Thymus (tissue), 11 donors: ENCODE measurements around the gene DDIT3. TPM values are rescaled to one million over a fixed set of nuclear protein-coding genes. Genes with fewer than 3 reads are reported as not detected.

Experiments used
- DNase-seq, 9 donors: peaks; one replicate each; pipeline ENCODE4 v3.0.0-alpha.2; 2013; ENCODE audit warnings: low spot score in 9 of 9, low read depth in 6 of 9, missing footprints in 1 of 9
- H3K27ac ChIP-seq, 2 donors: one replicate each; pipeline ENCODE4 v1.5.1; 2013; ENCODE audit warnings: control low read depth in 1 of 2, low read depth in 1 of 2, low read length in 1 of 2, mild to moderate bottlenecking in 1 of 2, moderate library complexity in 1 of 2
- H3K27me3 ChIP-seq, 2 donors: one replicate each; pipeline ENCODE4 v1.5.1; 2013; ENCODE audit warnings: low read length in 1 of 2; ENCODE audit not compliant: control insufficient read depth in 2 of 2, insufficient read depth in 1 of 2
- H3K36me3 ChIP-seq, 2 donors: one replicate each; pipeline ENCODE4 v1.5.1; 2013; ENCODE audit warnings: low read length in 1 of 2, mild to moderate bottlenecking in 1 of 2, moderate library complexity in 1 of 2; ENCODE audit not compliant: control insufficient read depth in 2 of 2, insufficient read depth in 2 of 2
- H3K4me1 ChIP-seq, 2 donors: one replicate each; pipeline ENCODE4 v1.5.1; 2013; ENCODE audit warnings: low read length in 2 of 2; ENCODE audit not compliant: control insufficient read depth in 2 of 2, insufficient read depth in 2 of 2
- H3K4me3 ChIP-seq, 2 donors: one replicate each; pipeline ENCODE4 v1.5.1; 2013; ENCODE audit warnings: low read length in 2 of 2, control low read depth in 1 of 2, mild to moderate bottlenecking in 1 of 2
- H3K9me3 ChIP-seq, 2 donors: one replicate each; pipeline ENCODE4 v1.5.1; 2013; ENCODE audit warnings: low read length in 1 of 2, mild to moderate bottlenecking in 1 of 2; ENCODE audit not compliant: control insufficient read depth in 2 of 2, insufficient read depth in 1 of 2
- whole genome bisulfite sequencing: extraction: QIAGEN DNeasy Blood & Tissue Kit; methylation state at CpG from one replicate; pipeline ENCODE4 v1.1.7; 2013; 5-methylcytosine and 5-hydroxymethylcytosine counted together
- polyA plus RNA-seq: library from polyadenylated mRNA; stranded (reverse); fragments of 200-250 nt; gene quantifications from one replicate; pipeline ENCODE4 v1.2.3, GENCODE V29; 2013
- total RNA-seq: library from RNA; stranded (reverse); fragments of 120-200 nt; gene quantifications from one replicate; pipeline ENCODE4 v1.2.4, GENCODE V29; 2013
- donor health status: healthy.

DDIT3 gene
- total and polyA plus RNA-seq, 2 donors, result 25.0 to 43.4 TPM

GRCh38 chr12:57523706-57524614, 3.6 kb upstream of the DDIT3 start:
- no peaks in the 10 kb centered on the region for H3K27me3 ChIP-seq
- no peak for DNase-seq
- peak overlapping the region; percentile 71 to 84 for H3K4me3 ChIP-seq
- peak overlapping the region; percentile 82 to 99 for H3K27ac ChIP-seq
- H3K9me3 ChIP-seq, result no peaks in the 10 kb centered on the region
- peaks cover 45 to 50% of the 10 kb centered on the region in 2 donors for H3K36me3 ChIP-seq
- 87% methylated on average over 14 of the region's 14 CpGs for WGBS
- peaks cover 30 to 52% of the 10 kb centered on the region in 2 donors for H3K4me1 ChIP-seq

GRCh38 chr12:57522887-57523705, 2.8 kb upstream of the DDIT3 start:
- 1% methylated on average over 38 of the region's 38 CpGs for WGBS
- H3K9me3 ChIP-seq, result no peaks in the 10 kb centered on the region
- no peaks in the 10 kb centered on the region for H3K27me3 ChIP-seq
- peak overlapping the region; percentile 71 to 84 for H3K4me3 ChIP-seq
- peaks cover 39 to 47% of the 10 kb centered on the region in 2 donors for H3K36me3 ChIP-seq
- DNase-seq, result peak in 7 of 9 donors; percentile 39 to 80 (median 58)
- peak overlapping the region; percentile 99 for H3K27ac ChIP-seq
- peaks cover 33 to 54% of the 10 kb centered on the region in 2 donors for H3K4me1 ChIP-seq

- H3K27ac ChIP-seq, result peak within 1 kb of the TSS; percentile 99
- no peaks in the 10 kb centered on the region for H3K27me3 ChIP-seq
- WGBS, result under 1% methylated on average over 57 of the region's 57 CpGs
These were observed 1.9 kb upstream of the DDIT3 start, which contains the start of gene MBD6 for GRCh38 chr12:57522011-57522886. Gene MBD6 (plus strand): TSS chr12:57522824. CDS start chr12:57524304, 1,480 bp downstream.

GRCh38 chr12:57521525-57522010, 1.3 kb upstream of the DDIT3 start:
- 77% methylated on average over 17 of the region's 17 CpGs for WGBS
- peak overlapping the region; percentile 99 for H3K27ac ChIP-seq
- peak overlapping the region; percentile 71 to 84 for H3K4me3 ChIP-seq
- H3K9me3 ChIP-seq, result peaks cover 0 to 3% of the 10 kb centered on the region in 2 donors
- H3K36me3 ChIP-seq, result peaks cover 35 to 47% of the 10 kb centered on the region in 2 donors
- H3K27me3 ChIP-seq, result no peaks in the 10 kb centered on the region
- peak in 5 of 9 donors; percentile 16 to 41 (median 26) for DNase-seq
- peaks cover 34 to 54% of the 10 kb centered on the region in 2 donors for H3K4me1 ChIP-seq

More at GRCh38 chr12:57522011-57522886, 1.9 kb upstream of the DDIT3 start, which contains the start of gene MBD6:
- no peaks in the 10 kb centered on the region for H3K9me3 ChIP-seq
- peaks cover 34 to 54% of the 10 kb centered on the region in 2 donors for H3K4me1 ChIP-seq
- peaks cover 34 to 47% of the 10 kb centered on the region in 2 donors for H3K36me3 ChIP-seq
- DNase-seq, result peak; percentile 71 to 92 (median 82)
- H3K4me3 ChIP-seq, result peak within 1 kb of the TSS; percentile 71 to 84

GRCh38 chr12:57519796-57520052, 590 bp downstream of the DDIT3 start:
- Histone ChIP-seq H3K4me1 (peaks cover 31 to 44% of the 10 kb centered on the region in 2 donors), H3K4me3 (peak overlapping the region; percentile 71 to 80), H3K27ac (peak overlapping the region; percentile 86 to 94), H3K9me3 (peaks cover 0 to 3% of the 10 kb centered on the region in 2 donors), H3K27me3 (no peaks in the 10 kb centered on the region), H3K36me3 (peaks cover 36 to 50% of the 10 kb centered on the region in 2 donors)
- WGBS, result 2% methylated on average over 8 of the region's 8 CpGs
- DNase-seq, result peak in 2 of 9 donors; percentile 11 to 40

- H3K36me3 ChIP-seq, result peaks cover 36 to 50% of the 10 kb centered on the region in 2 donors
These were observed 1.2 kb downstream of the DDIT3 start for GRCh38 chr12:57518920-57519795.

GRCh38 chr12:57518176-57518919, 2.0 kb downstream of the DDIT3 start:
- H3K27ac ChIP-seq, result no peak overlapping the region
- peaks cover 41 to 51% of the 10 kb centered on the region in 2 donors for H3K36me3 ChIP-seq

More at GRCh38 chr12:57518920-57519795, 1.2 kb downstream of the DDIT3 start:
- no peaks in the 10 kb centered on the region for H3K27me3 ChIP-seq
- H3K4me1 ChIP-seq, result peaks cover 26 to 38% of the 10 kb centered on the region in 2 donors
- no peak for DNase-seq
- peaks cover 0 to 3% of the 10 kb centered on the region in 2 donors for H3K9me3 ChIP-seq
- WGBS, result 44% methylated on average over 7 of the region's 7 CpGs
- H3K4me3 ChIP-seq, result peak overlapping the region; percentile 71 to 80
- peak overlapping the region; percentile 19 to 86 for H3K27ac ChIP-seq

More at GRCh38 chr12:57518176-57518919, 2.0 kb downstream of the DDIT3 start:
- Histone ChIP-seq H3K4me3 (no peak overlapping the region), H3K9me3 (peaks cover 0 to 3% of the 10 kb centered on the region in 2 donors), H3K4me1 (peaks cover 18 to 30% of the 10 kb centered on the region in 2 donors), H3K27me3 (no peaks in the 10 kb centered on the region)
- DNase-seq, result no peak
- WGBS, result 94% methylated on average over 8 of the region's 8 CpGs
